ENCODE measurements around the gene MTF2. TPM values are rescaled to one million over a fixed set of nuclear protein-coding genes. Genes with fewer than 3 reads are reported as not detected.

The MTF2 gene
- polyA plus RNA-seq, 3 donors, result 16.0 to 56.3 (median 32.5) TPM

GRCh38 chr1:93078638-93078985 lies 471 bp upstream of the MTF2 start:
- peak overlapping the region; percentile 65 to 98 (median 74) for H3K4me3 ChIP-seq (replicated peaks in 1 of 3; ENCODE audit: low read depth in 2 of 3, low read length in 3 of 3)
- peak overlapping the region; percentile 87 for H3K9ac ChIP-seq (ENCODE audit: insufficient read depth, low read length, poor library complexity, severe bottlenecking)
- WGBS (ENCODE audit: insufficient coverage), result 0% methylated on average over 2 of the region's 7 CpGs
- peaks cover 58% of the 10 kb centered on the region for H3K79me2 ChIP-seq (ENCODE audit: insufficient read depth, low read length)
- no peaks in the 10 kb centered on the region for H3K27me3 ChIP-seq (ENCODE audit: control insufficient read depth in 2 of 2, insufficient read depth in 2 of 2, low read length in 2 of 2)
- H3K36me3 ChIP-seq (replicated peaks in 1 of 2; ENCODE audit: control insufficient read depth in 1 of 2, insufficient read depth in 2 of 2, low read length in 2 of 2), result no peaks in the 10 kb centered on the region
- H3K4me1 ChIP-seq (ENCODE audit: control insufficient read depth in 1 of 2, insufficient read depth in 2 of 2, low read length in 2 of 2), result peaks cover 50 to 64% of the 10 kb centered on the region in 2 donors
- H3K9me3 ChIP-seq (replicated peaks in 1 of 2; ENCODE audit: control insufficient read depth in 1 of 2, insufficient read depth in 1 of 2, low read length in 2 of 2), result no peaks in the 10 kb centered on the region
- peak overlapping the region; percentile 98 for H2AFZ ChIP-seq (ENCODE audit: insufficient read depth, low read depth, low read length, poor library complexity, severe bottlenecking)
- Mint-ChIP-seq H3K4me3 (peak overlapping the region; percentile 95 to 99), H3K4me1 (peaks cover 61% of the 10 kb centered on the region), H3K9me3 (peaks cover 0 to 1% (median 0%) of the 10 kb centered on the region in 7 donors), H3K36me3 (peaks cover 0 to 4% of the 10 kb centered on the region in 2 donors), H3K27me3 (ENCODE audit: low read depth in 3 of 3) (peaks cover 0 to 1% (median 0%) of the 10 kb centered on the region in 3 donors), H3K27ac (peak overlapping the region; percentile 92 to 98 (median 95))
- intact Hi-C loops (cut with micrococcal nuclease), result no loop called here
- peak overlapping the region; percentile 83 to 97 for H3K27ac ChIP-seq (ENCODE audit: low read depth in 1 of 2, low read length in 2 of 2)
- H4K20me1 ChIP-seq (ENCODE audit: insufficient read depth, low read length), result peaks cover 29% of the 10 kb centered on the region
- H3K4me2 ChIP-seq (replicated peaks; ENCODE audit: extremely low read depth, low read length, poor library complexity, severe bottlenecking), result peak overlapping the region; percentile 97
- DNase-seq, result no peak
- TF ChIP-seq CTCF (IDR thresholded peaks at IDR 0.05), result no peak

GRCh38 chr1:93079685-93080141 lies 630 bp downstream of the MTF2 start:
- Mint-ChIP-seq H3K27me3 (ENCODE audit: low read depth in 3 of 3) (peaks cover 0 to 1% (median 0%) of the 10 kb centered on the region in 3 donors), H3K4me1 (peaks cover 64% of the 10 kb centered on the region), H3K27ac (peak overlapping the region; percentile 92 to 98 (median 95)), H3K4me3 (peak overlapping the region; percentile 95 to 99), H3K36me3 (peaks cover 0 to 7% of the 10 kb centered on the region in 2 donors), H3K9me3 (no peaks in the 10 kb centered on the region)
- Histone ChIP-seq H3K9ac (ENCODE audit: insufficient read depth, low read length, poor library complexity, severe bottlenecking) (peak overlapping the region; percentile 87), H3K27ac (ENCODE audit: low read depth in 1 of 2, low read length in 2 of 2) (peak overlapping the region; percentile 83 to 97), H3K79me2 (ENCODE audit: insufficient read depth, low read length) (peaks cover 69% of the 10 kb centered on the region), H3K27me3 (ENCODE audit: control insufficient read depth in 2 of 2, insufficient read depth in 2 of 2, low read length in 2 of 2) (no peaks in the 10 kb centered on the region), H3K9me3 (replicated peaks in 1 of 2; ENCODE audit: control insufficient read depth in 1 of 2, insufficient read depth in 1 of 2, low read length in 2 of 2) (no peaks in the 10 kb centered on the region), H3K36me3 (replicated peaks in 1 of 2; ENCODE audit: control insufficient read depth in 1 of 2, insufficient read depth in 2 of 2, low read length in 2 of 2) (peaks cover 0 to 3% of the 10 kb centered on the region in 2 donors), H3K4me3 (replicated peaks in 1 of 3; ENCODE audit: low read depth in 2 of 3, low read length in 3 of 3) (peak overlapping the region; percentile 65 to 98 (median 74)), H3K4me1 (ENCODE audit: control insufficient read depth in 1 of 2, insufficient read depth in 2 of 2, low read length in 2 of 2) (peaks cover 50 to 64% of the 10 kb centered on the region in 2 donors), H3K4me2 (replicated peaks; ENCODE audit: extremely low read depth, low read length, poor library complexity, severe bottlenecking) (peak overlapping the region; percentile 97), H2AFZ (ENCODE audit: insufficient read depth, low read depth, low read length, poor library complexity, severe bottlenecking) (peak overlapping the region; percentile 98), H4K20me1 (ENCODE audit: insufficient read depth, low read length) (peaks cover 39% of the 10 kb centered on the region)
- intact Hi-C loops (cut with micrococcal nuclease), result loop anchor here in 1 of 2 donors (5.0 kb wide), 1 partner anchor 98 kb away; no protein-coding TSS in a partner anchor
- DNase-seq, result peak in 2 of 3 donors; percentile 4 to 18
- no peak for TF ChIP-seq CTCF (IDR thresholded peaks at IDR 0.05)
- WGBS (ENCODE audit: insufficient coverage), result 2% methylated on average over 12 of the region's 13 CpGs
